GM20000 (cell line): ENCODE measurements around the gene GNL3.

Source experiments
- DNase-seq: peaks from one replicate; pipeline ENCODE4 v3.0.0; 2012; ENCODE audit warnings: low spot score
- TF ChIP-seq, protein P1 (sequence below): IDR thresholded peaks from 2 replicates; pipeline ENCODE4 v1.5.1; 2012; ENCODE audit warnings: mild to moderate bottlenecking, control low read depth; ENCODE audit errors: extremely low read depth, missing control alignments

The GNL3 gene

DNA sequence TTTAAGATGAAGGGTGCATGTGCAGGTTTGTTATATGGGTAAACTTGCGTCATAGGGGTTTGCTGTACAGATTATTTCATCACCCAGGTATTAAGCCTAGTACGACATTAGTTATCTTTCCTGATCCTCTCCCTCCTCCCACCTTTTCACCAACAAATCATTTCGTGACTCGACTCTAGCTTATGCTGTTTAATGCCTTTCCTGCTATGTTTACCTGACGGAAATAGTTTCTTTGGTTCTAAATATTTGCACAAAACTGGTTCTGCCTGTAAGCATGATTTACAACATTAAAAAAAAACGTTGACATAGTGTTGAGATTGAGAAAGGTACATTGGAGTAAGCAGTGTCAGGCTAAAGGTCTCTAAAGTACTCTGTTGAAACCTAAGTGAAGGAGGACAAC is 2.4 kb downstream of the GNL3 start:
- TF ChIP-seq, protein P1, sequence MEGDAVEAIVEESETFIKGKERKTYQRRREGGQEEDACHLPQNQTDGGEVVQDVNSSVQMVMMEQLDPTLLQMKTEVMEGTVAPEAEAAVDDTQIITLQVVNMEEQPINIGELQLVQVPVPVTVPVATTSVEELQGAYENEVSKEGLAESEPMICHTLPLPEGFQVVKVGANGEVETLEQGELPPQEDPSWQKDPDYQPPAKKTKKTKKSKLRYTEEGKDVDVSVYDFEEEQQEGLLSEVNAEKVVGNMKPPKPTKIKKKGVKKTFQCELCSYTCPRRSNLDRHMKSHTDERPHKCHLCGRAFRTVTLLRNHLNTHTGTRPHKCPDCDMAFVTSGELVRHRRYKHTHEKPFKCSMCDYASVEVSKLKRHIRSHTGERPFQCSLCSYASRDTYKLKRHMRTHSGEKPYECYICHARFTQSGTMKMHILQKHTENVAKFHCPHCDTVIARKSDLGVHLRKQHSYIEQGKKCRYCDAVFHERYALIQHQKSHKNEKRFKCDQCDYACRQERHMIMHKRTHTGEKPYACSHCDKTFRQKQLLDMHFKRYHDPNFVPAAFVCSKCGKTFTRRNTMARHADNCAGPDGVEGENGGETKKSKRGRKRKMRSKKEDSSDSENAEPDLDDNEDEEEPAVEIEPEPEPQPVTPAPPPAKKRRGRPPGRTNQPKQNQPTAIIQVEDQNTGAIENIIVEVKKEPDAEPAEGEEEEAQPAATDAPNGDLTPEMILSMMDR = no peak
- DNase-seq = no peak

- TF ChIP-seq, protein P1 = no peak
- no peak for DNase-seq
Observed at GRCh38 chr3:52689151-52689550, 3.3 kb downstream of the GNL3 start.

- TF ChIP-seq, protein P1 = no peak
- DNase-seq = no peak
Observed at GRCh38 chr3:52690560-52690959, 4.7 kb downstream of the GNL3 start.

DNA sequence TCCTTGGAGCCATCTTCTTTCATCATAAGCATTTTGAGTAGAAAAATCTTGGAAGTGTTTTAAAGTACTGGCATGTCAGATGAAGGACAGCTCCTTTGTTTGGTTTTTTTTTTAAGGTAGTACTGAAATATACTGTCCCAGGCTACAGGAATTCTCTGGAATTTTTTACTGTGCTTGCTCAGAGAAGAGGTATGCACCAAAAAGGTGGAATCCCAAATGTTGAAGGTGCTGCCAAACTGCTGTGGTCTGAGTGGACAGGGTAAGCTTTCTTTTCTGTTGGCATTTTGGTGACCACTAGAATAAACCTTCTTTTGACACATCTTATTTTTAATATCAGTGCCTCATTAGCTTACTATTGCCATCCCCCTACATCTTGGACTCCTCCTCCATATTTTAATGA is 7.2 kb downstream of the GNL3 start:
- TF ChIP-seq, protein P1 = no peak
- no peak for DNase-seq

GRCh38 chr3:52694528-52695189 is 8.8 kb downstream of the GNL3 start:
- no peak for DNase-seq
- TF ChIP-seq, protein P1 = no peak

DNA sequence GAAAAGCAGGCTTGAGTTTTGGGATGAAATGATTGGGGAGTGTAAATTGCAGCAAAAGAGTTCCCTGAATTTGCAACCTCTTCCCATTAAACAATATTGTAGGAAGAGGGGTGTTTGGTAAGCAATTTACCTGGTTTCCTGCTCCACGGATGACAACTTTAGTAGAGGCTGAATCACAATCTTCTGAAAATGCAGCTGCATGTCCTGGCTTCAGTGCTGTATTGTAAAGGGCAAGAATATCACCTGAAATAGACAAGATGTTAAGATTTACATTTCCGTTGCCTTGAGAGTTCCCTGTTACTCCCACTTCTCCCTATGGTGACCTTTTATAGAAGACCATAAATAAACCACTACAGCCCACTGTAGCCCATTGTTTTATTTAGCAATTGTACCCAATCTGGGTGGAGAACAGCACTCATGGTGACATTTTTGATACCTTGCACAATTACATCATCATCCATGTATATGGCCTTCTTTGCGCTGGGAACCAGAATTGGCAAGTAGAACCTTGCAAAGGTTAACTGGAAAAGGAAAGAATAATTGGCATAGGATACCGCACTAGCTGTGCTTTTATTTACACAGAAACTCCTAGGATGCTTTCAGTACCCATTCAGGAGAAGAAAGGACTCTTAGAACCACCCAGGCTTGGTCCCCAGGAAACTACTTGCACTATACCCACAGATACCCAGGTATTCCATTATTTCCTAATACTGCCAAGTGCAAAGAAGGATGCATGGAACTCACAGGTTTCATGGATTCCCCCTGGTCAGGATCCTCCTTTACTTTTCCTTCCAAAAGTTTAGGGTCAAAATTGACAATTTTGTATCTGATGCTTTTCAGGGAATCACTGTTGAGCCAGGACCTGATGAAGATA is 10.2 kb downstream of the GNL3 start:
- TF ChIP-seq, protein P1 = no peak
- DNase-seq = no peak
